GM21360 (cell line): ENCODE results near the gene DNM3.

Source experiments
- ATAC-seq: cut with Tn5 transposase; IDR thresholded peaks from one replicate; pipeline ENCODE4 v1.9.1; 2021; ENCODE audit warnings: mild to moderate bottlenecking, moderate library complexity; ENCODE audit not compliant: unreplicated experiment

The DNM3 gene

DNA sequence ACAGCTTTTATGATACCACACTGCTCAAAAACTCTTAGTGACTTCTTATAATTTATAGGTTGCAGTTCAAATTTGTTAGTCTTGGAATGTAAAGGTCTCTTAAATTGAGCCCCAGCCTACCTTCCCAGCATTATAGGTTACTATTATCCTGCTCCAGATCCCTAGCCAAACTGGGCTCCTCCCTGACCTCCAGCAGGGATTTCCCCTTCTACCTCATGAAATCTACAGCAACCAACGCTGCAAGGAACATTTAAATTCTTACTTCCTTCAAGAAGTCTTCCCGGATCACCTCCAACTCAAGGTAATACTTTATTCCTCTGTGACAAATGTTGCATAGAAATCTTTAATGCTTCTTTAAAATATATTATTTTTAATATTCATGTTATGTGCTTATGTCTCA, 324.1 kb downstream of the DNM3 start:
- ATAC-seq, result no peak

DNA sequence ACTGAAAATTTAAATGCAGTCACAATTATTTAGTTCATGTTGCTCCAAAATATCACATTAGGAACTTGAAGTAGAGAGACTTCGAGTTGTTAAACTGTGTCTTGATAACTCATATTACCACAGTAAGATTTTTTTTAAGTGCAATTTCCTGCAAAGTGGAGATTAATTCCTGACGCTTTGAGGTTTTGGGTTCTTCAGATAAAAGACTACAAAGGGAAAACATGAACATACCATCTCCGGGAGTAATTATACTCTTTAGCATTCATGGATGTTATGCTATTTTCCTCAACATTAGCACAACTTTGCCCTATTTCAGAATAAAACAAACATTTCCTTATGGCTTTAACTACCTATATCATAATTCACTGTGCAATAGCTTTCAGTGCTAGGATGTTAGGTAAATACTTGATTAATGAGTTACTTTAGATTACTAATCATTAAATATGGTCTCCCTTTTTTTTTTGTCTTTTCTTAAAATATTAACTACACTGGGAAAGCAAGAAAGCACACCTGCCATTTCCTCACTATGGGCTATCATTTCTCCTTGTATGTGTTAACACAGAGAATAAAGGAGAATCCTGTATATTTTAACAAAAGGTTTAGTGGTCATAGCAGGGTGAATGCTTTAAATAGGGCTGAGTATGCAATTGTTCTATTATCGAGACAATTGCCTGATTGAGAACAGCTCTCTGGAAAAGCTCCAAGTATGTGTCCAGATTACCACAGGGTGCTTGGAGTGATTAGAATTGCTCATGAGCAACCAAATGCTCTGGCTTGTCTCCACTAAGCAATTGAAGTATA, 326.7 kb downstream of the DNM3 start:
- no peak for ATAC-seq

DNA sequence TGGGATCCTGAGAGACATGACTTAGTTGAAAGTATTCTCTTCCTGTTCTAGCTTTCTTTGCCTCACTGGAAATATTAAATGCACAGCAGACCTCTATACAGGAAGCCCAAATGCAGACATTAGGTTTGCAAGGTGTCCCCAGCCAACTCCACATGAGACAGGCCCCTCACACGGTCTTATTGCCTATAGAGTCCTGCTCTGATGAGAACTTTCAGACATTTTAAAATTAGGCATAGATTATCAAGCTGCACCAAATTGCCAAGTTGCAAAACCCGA, 327.2 kb downstream of the DNM3 start:
- no peak for ATAC-seq

DNA sequence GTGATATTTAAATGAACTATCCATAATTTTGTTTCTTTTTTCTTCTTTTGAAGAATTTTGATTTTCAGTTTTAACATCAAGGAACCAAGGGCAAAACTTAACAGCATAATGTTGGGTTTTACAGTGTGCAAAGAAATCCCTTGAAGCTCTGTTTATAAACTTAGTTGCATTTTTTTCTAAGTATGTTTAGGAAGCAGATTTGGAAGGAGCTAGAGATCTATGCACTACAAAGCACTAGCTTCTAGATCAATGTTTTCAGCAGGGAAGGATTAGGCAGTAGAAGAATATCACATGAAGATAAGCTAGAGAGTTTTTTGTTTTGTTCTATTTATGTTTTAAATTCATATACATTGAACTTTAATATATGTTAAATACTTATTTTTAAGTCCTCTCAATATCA, 328.5 kb downstream of the DNM3 start:
- ATAC-seq, result no peak

DNA sequence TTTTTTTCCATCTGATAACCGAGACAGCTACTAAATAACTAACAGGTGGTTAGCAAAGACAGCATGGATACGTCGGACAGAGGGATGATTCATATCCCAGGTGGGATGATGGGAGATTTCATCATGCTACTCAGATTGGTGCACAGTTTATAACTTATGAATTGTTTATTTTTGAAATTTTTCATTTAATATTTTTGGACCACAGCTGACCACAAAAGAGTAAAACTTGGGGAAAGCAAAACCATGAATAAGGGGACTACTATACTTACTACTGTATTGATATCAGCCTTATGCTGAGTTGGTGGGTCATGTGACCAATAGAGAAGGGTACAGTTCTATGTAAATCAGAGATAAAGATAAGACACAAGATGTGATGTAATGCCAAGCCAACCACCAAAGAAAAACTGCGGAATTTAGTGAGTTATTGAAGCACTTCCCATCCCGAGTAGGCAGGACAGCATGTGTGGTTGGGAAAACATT, 331.1 kb downstream of the DNM3 start:
- ATAC-seq, result no peak

DNA sequence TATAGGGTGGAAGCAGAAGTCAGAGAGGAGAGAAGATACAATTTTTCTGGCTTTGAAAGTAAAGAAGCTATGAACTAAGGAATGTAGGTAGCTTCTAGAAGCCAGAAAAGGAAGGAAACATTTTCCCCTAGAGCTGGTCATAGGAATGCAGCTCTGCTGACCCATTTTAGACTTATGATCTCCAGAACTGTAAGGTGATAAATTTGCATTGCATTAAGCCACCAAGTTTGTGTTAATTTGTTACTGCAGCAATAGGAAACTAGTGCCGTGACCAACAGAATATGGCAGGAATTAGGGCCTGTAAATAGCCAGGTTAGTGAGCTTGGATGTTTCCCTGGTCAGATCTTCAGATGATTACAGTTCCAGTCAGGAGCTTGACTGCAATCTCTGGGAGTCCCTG, 334.9 kb downstream of the DNM3 start:
- no peak for ATAC-seq

DNA sequence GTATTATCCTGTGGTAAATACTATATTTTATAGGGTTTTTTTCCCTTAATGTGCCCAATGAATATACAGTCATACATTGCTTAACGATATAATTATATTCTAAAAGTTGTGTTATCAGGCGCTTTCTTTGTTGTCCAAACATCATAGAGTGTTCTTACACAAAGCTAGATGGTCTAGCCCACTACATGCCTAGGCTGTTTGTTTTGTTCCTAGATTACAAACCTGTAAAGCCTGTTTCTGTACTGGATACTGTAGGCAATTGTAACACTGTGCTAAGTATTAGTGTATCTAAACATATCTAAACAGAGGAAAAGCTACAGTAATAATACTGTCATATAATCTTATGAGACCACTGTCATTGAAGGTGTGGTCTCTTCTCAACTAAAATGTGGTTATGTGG, 336.6 kb downstream of the DNM3 start:
- ATAC-seq, result no peak

DNA sequence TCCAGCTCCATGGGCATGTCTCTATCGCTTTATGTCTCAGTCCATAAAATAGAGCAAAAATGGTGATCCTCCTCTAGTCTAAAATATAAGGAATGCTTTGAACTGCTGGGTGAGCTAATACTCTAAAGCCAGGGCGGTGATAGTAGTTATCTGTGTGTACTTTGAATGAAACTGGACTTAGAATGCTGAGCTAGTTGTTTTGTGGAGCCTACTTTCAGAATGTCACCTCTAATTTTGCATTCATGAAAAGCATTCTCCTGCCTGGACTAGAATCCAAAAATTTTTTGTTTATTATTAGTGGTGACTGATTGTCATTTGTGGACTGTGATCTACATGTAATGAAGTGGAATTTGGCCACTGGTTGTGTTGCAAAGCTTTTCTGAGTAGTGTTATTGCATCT, 337.6 kb downstream of the DNM3 start:
- no peak for ATAC-seq

DNA sequence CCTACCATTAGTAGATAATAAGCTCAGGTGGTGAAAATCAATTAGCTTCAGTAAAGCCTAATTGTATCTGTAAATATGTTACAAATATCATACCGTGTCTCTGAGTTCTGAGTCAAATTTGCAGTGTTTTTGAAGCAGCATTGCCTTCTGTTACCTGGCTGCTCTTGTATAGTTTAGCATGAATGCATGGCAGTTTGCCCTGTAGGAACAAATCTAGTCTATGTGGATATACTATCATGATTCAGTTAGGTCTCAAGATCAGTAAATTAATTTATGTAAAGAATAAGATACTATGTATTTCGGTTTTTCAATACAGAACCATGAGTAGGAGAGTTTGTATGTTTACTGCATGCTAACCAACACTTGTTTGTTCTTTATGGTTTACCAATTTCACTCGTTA, 338.6 kb downstream of the DNM3 start:
- no peak for ATAC-seq

DNA sequence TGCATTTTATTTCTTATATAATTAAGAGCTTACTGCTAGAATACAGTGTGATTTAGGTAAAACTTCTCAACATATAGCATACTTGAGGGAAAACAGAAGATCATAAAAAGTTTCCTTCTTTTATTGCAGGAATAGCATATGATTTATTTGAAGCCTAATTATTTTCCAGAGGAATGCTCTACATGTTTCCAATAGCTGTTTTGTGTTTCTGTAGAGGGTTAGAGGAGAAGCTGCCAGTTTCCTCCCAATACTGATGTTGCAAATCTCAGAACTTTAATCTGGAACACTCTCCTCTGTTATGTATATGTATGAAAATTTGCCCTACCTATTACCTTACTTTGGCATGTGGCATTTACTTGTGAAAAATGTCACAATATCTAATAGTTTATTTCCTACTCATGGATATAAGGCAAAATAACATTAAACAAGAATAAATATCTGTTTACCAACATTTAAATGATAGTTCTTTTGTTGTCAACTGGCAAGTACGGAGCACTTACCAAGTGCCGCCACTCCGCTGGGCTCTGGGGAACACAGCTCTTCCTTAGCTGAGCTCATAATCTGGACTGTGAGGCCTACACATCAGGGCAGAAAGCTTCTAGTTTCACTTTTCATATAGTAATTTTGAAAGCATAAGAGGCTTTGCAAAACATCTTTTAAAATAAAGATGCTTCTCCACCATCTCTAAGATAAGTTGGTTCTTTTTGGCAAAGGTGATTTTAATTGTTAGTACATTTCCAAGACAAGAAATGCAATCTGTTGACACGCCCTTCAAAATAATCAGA, 339.4 kb downstream of the DNM3 start:
- ATAC-seq, result peak; percentile 76

DNA sequence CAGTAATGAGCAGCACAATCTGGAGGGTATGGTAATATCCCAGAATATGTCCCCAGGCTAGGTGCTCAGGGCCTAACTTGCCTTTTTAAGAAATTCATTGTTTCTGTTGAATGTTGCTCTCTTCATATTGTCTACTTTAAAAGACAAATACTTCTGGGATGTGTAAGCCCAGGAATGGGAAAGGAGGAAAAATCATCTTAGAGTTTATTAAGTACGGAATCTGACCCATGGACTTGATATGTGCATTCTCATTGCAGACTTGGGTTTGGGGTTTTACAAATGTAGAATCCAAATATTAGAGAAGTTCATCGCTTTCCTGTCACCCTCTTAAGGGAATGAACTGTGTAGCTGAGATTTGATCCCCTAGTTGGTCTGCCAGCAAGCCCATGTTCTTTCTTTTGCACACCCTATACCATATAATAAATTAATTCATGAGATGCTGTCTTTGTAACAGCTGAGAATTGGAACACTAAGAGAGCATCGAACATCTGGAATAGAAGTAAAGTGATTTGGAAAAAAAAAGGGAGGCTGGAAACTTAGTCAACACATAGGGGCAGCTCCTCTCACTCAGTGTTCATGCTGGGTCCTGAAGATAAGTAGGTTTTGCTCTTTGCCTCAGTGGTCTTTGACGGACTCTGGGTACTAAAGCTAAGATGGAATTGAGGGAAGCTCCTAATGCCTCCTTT, 343.4 kb downstream of the DNM3 start:
- no peak for ATAC-seq

DNA sequence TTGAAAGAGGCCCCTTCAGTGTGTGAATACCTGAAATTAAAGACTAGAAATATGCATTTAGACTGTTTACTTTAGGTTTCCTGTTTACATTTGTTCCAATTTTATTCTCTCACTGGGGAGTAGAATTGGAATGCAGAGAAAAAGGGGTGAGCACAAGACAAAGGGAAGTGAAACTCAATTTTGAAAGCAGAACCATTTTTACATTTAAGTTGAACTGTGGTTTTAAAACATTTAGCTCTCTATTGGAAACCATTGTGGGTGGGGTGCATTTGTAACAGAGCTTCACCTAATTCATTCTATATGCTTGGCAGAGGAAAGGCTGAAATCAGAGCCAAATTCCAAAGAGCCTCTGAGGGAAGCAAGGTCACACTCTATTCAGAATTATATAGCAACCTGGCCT, 343.9 kb downstream of the DNM3 start:
- ATAC-seq, result peak; percentile 48

DNA sequence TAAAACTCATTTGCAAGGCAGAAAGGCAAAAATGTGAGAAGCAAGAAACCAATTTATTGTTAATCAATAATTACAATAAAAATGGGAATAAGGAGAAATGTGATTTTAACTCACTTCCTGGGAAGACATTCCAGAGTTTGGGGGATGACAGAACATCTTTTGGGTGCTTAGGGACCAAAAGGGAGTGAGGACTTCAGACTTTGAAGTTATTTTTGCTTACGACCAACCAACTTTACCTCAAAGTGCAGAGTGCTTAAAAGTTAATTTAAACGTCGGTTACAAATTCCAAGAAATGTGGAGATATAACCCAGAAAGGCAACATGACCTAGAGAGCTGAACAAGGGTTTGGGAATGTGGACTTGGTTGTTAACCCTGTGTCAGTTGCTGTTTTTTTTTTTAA, 344.7 kb downstream of the DNM3 start:
- ATAC-seq, result no peak

DNA sequence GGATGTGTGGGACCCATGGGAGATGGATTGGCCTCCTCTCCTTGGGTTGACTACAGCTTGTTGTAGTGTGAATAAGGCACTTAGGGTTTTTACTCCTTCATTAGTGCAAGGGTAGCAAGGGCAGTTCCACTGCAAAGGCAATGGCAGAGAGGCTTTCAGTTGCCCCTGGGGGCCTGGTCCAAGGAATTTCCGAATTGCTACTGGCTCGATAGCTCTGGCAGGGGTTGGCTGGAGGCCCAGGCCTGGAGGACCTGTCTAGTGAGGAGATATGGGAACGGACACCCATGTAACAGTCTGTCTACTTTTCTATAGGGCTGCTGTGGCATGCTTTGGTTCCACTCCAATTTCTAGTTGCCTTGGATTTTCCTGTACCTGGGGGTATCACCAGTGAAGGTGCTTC, 360.3 kb downstream of the DNM3 start:
- no peak for ATAC-seq

DNA sequence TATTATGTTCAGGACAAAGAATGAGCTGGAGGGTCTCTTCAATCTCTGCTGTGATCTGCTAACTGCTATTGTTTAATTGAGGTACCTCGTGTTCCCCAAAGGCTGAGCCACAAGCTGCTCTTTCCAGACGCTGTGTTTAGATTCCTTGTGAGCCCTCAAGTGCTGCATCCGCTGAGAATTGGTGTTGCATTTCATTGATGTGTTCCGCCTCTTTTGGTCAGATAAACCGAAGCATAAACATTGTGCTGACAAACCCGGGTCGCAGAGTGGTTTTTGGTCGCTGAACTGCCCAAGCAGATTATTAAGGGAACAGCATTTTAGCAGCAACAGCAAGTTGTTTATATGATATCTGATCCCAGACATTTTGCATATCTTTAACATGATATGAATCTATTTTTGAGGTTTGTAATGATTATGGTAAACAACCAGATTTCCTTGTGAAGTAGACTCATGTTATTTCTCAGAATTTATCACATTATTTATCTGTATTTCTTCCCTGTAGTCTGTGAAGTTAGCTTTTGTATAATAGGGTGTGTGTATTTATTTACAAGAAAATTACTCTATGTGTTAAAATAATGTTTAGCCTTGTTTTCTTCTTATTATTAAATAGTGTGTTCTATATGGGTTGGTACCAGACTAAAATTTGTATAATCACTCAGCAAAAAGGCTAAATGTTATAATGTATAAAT, 362.0 kb downstream of the DNM3 start:
- ATAC-seq, result no peak

DNA sequence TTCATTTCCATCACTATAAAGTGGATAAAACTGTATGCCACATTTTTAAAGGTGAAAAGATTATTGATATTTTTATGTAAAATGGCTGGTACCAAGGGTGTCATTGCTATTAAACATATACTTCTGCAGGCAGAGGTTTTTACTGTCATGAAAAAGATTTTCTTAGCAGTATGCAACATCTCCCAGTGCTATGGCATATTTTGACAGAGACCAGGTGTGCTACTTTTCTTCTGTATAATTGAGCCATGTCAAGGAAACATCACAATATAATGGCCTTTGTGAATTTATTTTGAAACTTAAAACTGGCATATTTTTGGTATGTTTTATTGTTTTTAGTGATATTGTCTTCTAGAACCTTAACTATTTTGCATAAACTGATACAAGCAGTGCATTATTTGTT, 362.6 kb downstream of the DNM3 start:
- no peak for ATAC-seq

DNA sequence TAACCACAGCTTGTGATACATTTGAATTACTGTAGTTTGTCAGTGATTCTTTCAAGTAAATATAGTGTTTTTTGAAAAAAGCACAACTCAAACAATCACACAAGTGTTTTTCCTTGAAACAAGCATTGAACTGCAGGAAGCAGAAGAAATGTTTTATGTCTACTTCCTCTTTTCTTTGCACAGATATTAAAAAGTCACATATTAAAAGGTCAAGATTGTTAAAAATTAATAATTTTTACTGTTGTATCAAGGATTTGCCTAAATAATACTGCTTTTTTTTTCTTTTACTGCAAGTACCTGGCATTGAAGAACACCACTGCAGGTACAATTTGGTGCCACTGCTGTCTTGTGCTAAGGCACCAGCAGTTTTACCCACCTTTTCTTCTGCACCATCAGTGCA, 365.0 kb downstream of the DNM3 start:
- no peak for ATAC-seq

DNA sequence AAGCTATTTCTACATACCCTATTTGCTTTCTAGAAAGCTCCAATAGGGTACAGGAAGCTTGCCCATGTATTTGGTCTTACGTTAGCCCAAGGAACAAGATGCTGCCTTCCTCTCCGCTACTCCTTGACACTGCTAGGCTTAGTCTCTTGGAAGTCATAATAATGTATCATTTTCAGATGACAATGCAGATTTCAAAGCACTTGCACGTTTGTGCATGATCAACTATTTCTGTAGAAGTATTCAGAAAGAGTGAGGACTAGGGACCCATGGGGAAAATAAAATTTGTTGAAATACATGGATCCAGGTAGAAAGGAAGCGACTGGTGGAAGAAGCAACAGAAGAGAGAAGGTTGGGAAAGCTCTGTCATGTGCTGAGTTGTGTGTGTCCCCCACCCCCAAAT, 367.3 kb downstream of the DNM3 start:
- ATAC-seq, result no peak

DNA sequence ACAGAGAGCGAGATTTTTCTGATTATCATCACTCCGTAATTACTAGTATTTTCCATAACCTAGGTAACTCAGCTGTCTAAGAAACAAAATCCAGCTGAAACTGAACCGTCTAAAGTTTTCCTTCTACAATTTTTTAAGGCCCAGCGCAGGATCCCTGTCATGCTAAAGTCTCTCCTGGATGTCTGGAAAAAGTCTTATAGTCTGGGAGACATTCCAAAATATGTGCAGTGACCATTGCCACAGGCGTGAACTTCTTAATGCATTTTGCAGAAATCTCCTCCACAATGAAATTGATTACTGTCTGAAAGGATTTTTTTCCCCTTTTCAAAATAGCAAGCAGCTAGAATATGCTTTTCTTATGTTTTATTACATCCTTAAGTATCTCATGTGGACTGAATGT, 369.9 kb downstream of the DNM3 start:
- no peak for ATAC-seq

DNA sequence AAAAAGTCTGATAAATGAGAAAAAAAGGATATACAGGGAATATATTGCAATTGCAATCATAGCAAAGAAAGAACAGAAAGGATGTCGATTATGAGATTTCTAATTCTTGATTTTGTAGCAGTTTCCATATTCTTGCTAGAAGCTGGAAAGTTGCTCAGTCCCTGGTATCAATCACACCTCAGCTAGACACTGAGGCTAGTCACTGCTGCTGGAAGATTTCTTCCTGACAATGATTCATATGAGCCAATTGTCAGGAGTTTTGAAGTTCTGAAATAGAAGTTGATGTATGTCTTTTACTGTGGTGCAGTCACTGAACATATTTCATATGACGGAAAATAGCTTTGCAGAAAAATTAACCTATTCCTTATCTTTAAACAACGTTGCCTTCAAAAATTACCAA, 370.8 kb downstream of the DNM3 start:
- ATAC-seq, result no peak

DNA sequence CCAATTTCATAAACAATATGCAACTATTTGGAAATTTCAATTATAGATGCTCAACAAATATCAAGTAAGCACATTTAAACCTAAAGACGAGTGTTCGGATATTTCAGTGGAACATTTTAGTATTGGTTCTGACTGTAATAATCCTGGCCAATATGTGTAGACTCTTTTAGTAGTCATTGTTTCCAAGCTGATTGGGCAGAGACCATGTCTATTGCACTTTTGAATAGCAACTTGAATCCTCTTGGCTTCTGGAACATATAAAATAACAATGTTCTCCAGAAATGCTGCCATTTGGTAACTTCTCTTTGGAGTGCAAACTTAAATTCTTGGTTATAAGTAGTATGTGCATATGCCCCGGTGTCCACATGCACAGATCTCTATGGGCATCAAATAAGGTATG, 373.7 kb downstream of the DNM3 start:
- no peak for ATAC-seq
